Motor neuron (in vitro differentiated cells): Measurements from ENCODE around the gene ATRX. TPM values are rescaled to one million over a fixed set of nuclear protein-coding genes. Genes with fewer than 3 reads are reported as not detected.
"Not testable (repeated sequence)": the region's sequence is repeated elsewhere in the genome, so short reads cannot be mapped to it uniquely, and the experiment has no call there.

Experiments used
- ATAC-seq, 8 experiments: fragments of 200-7000 bp; cut with Tn5 transposase; replicated peaks in 6 of 8; 2 replicates each; pipeline ENCODE4 v1.8.0; 2021; ENCODE audit warnings: mild to moderate bottlenecking in 8 of 8, moderate library complexity in 8 of 8
- H3K27ac ChIP-seq, 2 donors: fragments of 250-450 bp; sonication (Bioruptor Pico); 2 replicates each; pipeline ENCODE4 v1.9.0; 2021; ENCODE audit warnings: antibody characterized with exemption in 2 of 2, mild to moderate bottlenecking in 2 of 2, moderate library complexity in 1 of 2
- H3K4me1 ChIP-seq, 2 donors: fragments of 250-450 bp; sonication (Bioruptor Pico); replicated peaks in 1 of 2; 2 replicates each; pipeline ENCODE4 v1.6.1; 2021; ENCODE audit warnings: antibody characterized with exemption in 2 of 2, mild to moderate bottlenecking in 2 of 2, moderate library complexity in 1 of 2
- H3K4me3 ChIP-seq, 5 donors: fragments of 250-450 bp; sonication (Bioruptor Pico); 2 replicates each; pipeline ENCODE4 v1.9.0; 2021; ENCODE audit warnings: antibody characterized with exemption in 5 of 5, mild to moderate bottlenecking in 5 of 5, moderate library complexity in 4 of 5
- WGBS, 10 experiments: fragments of 450-650 bp; shearing (Covaris generic); methylation state at CpG; one replicate each; pipeline ENCODE4 v1.0.0; 2022; 5-methylcytosine and 5-hydroxymethylcytosine counted together
- in situ Hi-C, 9 experiments: fragments of 400-800 bp; cut with MboI; loops; one replicate each; pipeline ENCODE4 v1.15.0; 2021; ENCODE audit warnings: low sequenced_read_pairs in 9 of 9, low pct_unique_long_range_greater_than_20kb in 2 of 9; ENCODE audit not compliant: unreplicated experiment in 9 of 9
- total RNA-seq, 8 experiments: library from RNA; unstranded; fragments of 300-600 nt; gene quantifications; 2 replicates each; pipeline versions ENCODE4 v1.2.3 to v1.2.4, GENCODE V29; 2022

The ATRX gene
- total RNA-seq, 8 experiments from 2014 or later = 44.7 to 140 (median 59.3) TPM

DNA sequence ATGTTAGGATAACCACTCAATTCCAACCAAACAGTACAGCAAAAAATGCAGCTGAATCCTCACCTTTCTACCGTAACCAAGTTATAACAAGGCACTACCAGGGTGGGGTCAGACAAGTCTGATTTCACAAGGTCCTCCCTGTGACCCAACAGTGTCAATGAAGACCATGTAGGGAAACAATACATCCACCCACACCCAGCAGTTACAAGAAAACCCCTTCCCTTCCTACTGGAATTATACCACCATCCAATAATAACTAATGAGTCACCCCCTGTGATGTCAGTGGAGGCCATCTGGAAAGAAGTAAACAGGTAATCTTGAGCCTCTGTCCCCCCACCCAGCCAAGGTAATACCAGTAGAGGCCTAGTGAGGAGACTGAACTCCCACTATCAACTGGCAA, 221.2 kb downstream of the ATRX start:
- 80 to 100% methylated on average over 1 of the region's 1 CpG; no CpG with 5 or more reads in 8 of the 10 experiments for WGBS, 10 experiments
- no peak overlapping the region for H3K4me3 ChIP-seq
- in situ Hi-C loops = no loop called here
- H3K27ac ChIP-seq = no peak overlapping the region
- no peaks in the 10 kb centered on the region for H3K4me1 ChIP-seq
- ATAC-seq = peak in 4 of 8 experiments; percentile 29 to 63 (median 52)

DNA sequence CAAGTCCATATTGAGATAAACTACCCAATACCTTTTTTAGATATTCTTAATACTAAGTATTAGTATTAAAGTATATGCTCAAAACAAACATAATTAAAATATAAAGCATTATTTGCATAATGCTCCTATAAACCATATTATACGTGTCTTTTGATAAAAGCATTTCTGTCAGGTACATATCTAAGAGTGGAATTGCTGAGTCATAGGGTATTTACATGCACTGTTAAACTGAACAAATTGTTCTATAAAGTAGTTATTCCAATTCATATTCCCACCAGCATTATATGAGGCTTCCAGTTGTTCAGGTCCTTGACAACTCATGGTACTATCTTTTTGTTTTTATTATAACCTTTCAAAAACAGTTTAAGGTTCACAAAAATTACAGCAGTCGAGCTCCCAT, 224.6 kb downstream of the ATRX start:
- in situ Hi-C loops = no loop called here
- Histone ChIP-seq H3K4me1 (no peaks in the 10 kb centered on the region), H3K27ac (no peak overlapping the region), H3K4me3 (no peak overlapping the region)
- ATAC-seq = no peak
- WGBS, 10 experiments = 34 to 100% (median 100%) methylated on average over 1 to 2 of the region's 2 CpGs; no CpG with 5 or more reads in 1 of the 10 experiments

DNA sequence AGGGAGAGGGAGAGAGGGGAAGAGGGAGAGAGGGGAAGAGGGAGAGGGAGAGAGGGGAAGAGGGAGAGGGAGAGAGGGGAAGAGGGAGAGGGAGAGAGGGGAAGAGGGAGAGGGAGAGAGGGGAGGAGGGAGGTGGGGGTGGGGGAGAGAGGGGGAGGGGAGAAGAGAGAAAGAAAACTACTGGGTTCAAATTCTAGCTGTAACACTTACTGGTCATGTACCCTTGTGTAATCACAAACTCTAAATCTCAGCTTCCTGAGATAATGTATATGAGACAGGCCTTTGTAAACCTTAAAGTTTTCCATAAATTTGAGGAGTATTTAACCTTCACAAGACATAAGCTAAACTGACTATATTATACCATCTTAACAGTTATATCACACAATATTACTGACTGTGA, 229.7 kb downstream of the ATRX start:
- in situ Hi-C loops = no loop called here
- no peak for ATAC-seq
- Histone ChIP-seq H3K27ac (no peak overlapping the region), H3K4me1 (no peaks in the 10 kb centered on the region), H3K4me3 (no peak overlapping the region)

DNA sequence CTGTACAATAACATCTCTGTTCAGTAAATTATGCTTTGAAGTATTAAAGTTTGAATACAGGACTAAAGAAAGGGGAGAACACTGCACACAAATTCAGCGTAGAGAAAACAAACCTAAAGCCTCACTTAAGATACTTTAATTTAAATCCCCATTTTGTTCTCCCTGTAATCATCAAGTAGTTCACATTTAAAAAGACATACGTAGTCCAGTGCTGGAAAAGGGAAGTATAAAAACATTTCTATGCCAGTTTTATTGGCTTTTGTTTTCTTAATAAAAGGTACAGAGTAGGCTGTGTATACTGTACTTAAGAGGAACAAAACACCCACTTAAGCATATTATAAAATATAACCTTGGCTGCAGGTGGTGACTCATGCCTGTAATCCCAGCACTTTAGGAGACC, 237.3 kb downstream of the ATRX start:
- Histone ChIP-seq H3K4me3 (no peak overlapping the region), H3K27ac (no peak overlapping the region), H3K4me1 (no peaks in the 10 kb centered on the region)
- ATAC-seq = no peak
- 60 to 100% (median 90%) methylated on average over 1 to 2 of the region's 2 CpGs; no CpG with 5 or more reads in 4 of the 10 experiments for WGBS, 10 experiments
- in situ Hi-C loops = no loop called here

DNA sequence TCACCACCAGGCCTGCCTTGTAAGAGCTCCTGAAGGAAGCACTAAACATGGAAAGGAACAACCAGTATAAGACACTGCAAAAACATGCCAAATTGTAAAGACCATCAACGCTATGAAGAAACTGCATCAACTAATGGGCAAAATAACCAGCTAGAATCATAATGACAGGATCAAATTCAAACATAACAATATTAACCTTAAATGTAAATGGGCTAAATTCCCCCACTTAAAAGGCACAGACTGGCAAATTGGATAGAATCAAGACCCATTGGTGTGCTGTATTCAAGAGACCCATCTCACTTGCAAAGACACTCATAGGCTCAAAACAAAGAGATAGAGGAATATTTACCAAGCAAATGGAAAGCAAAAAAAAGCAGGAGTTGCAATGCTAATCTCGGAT, 246.2 kb downstream of the ATRX start:
- ATAC-seq, H3K4me3 ChIP-seq, H3K27ac ChIP-seq, in situ Hi-C loops, H3K4me1 ChIP-seq: not testable (repeated sequence)
- WGBS, 10 experiments = 44 to 100% (median 79%) methylated on average over 1 to 2 of the region's 2 CpGs; no CpG with 5 or more reads in 5 of the 10 experiments

DNA sequence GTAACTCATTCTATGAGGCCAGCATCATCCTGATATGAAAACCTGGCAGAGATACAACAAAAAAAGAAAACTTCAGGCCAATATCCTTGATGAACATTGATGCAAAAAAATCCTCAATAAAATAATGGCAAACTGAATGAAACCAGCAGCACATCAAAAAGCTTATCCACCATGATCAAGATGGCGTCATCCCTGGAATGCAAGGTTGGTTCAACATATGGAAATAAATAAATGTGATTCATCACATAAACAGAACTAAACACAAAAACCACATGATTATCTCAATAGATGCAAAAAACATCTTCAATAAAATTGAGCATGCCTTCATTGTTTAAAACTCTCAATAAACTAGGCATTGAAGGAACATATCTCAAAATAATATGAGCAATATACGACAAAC, 254.8 kb downstream of the ATRX start:
- 48 to 100% (median 96%) methylated on average over 1 to 2 of the region's 2 CpGs; no CpG with 5 or more reads in 4 of the 10 experiments for WGBS, 10 experiments
- ATAC-seq, H3K27ac ChIP-seq, H3K4me3 ChIP-seq, H3K4me1 ChIP-seq, in situ Hi-C loops: not testable (repeated sequence)

DNA sequence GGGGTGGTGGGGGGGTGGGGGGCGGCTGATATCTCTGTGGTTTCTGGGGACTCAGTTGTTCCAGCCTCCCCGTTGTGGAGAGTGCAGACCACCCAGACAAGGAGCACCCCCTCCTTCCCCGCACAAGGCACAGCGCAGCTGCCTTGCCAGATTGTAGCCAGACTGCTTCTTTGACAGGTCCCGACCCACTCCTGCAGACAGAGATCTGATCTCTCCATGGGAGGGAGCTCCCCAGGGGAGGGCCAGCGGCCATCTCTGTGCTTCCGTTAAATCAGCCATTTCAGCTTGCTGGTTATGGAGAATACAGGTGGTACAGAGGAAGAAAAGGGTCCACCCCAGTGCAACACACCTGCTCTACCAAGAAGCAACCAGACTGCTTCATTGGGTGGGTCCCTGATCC, 258.0 kb downstream of the ATRX start:
- in situ Hi-C loops = no loop called here
- no peak overlapping the region for H3K4me3 ChIP-seq
- no CpG with 5 or more reads among the region's 7 CpGs for WGBS, 10 experiments
- H3K27ac ChIP-seq = no peak overlapping the region
- H3K4me1 ChIP-seq = peaks cover 0 to 2% of the 10 kb centered on the region in 2 donors
- no peak for ATAC-seq

DNA sequence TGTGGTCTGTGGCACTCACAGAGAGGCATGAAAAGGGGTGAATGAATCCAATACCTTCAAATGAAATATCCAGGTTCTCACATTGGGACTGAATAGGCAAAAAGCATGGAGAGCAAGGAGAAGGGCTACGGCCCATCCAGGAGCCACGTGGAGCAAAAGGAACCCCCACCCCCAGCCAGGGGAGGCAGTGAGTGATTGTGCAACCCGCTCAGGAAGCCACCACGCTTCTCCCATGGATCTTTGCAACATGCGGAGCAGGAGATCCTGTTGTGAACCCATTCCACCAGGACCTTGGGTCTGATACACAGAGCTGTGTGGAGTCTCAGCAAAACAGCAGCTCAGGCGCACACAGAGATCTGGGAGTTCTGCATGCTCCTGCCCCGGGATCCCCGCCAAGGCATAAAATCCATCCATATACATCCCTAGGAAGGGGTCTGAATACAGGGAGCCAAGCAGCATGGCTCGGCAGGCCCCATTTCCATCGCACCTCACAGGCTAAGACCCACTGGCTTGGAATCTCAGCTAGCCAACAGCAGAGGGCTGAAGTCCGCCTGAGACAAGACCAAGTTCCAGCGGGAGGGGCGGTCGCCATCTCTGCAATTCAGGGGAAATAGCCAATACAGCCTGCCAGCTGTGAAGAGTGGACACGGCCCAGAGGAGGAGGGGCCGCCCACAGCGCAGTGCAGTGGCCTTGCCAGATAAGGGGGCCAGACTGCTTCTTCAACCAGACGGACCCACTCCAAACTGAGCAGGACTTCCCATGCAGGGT, 258.6 kb downstream of the ATRX start:
- ATAC-seq = peak in 2 of 8 experiments; percentile 28 to 36
- 35 to 100% (median 72%) methylated on average over 1 to 3 of the region's 18 CpGs; no CpG with 5 or more reads in 7 of the 10 experiments for WGBS, 10 experiments
- in situ Hi-C loops = no loop called here
- Histone ChIP-seq H3K27ac (no peak overlapping the region), H3K4me1 (peaks cover 0 to 2% of the 10 kb centered on the region in 2 donors), H3K4me3 (no peak overlapping the region)

DNA sequence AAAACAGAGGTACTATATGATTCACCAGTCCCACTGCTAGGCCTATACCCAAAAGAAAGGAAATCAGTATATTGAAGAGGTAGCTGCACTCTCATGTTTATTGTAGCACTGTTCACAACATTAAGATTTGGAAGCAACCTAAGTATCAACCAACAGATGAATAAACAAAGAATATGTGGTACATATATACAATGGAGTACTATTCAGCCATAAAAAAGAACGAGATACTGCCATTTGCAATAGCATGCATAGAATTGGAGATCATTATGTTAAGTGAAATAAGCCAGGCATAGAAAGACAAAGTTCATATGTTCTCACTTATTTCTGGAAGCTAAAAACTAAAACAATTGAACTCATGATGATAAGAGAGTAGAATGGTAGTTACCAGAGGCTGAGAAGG, 266.3 kb downstream of the ATRX start:
- in situ Hi-C loops = no loop called here

DNA sequence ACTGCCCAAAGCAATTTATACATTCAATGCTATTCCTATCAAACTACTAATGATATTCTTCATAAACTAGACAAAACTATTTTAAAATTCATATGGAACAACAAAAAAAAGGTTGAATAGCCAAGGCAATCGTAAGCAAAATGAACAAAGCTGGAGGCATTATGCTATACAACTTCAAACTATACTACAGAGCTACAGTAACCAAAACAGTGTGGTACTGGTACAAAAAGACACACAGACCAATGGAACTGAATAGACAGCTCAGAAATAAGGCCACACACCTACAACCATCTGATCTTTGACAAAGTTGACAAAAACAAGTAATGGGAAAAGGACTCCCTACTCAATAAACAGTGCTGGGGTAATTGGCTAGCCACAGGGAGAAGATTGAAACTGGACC, 271.8 kb downstream of the ATRX start:
- Histone ChIP-seq H3K27ac (no peak overlapping the region), H3K4me3 (no peak overlapping the region), H3K4me1 (no peaks in the 10 kb centered on the region)
- 25 to 100% (median 79%) methylated on average over 1 of the region's 1 CpG; no CpG with 5 or more reads in 6 of the 10 experiments for WGBS, 10 experiments
- in situ Hi-C loops = no loop called here
- ATAC-seq = no peak

More for the DNA sequence above, 266.3 kb downstream of the ATRX start:
- no peak for ATAC-seq
- no peaks in the 10 kb centered on the region for H3K4me1 ChIP-seq
- no peak overlapping the region for H3K27ac ChIP-seq
- H3K4me3 ChIP-seq = no peak overlapping the region
- WGBS, 10 experiments = 50 to 100% (median 80%) methylated on average over 1 of the region's 1 CpG; no CpG with 5 or more reads in 5 of the 10 experiments

DNA sequence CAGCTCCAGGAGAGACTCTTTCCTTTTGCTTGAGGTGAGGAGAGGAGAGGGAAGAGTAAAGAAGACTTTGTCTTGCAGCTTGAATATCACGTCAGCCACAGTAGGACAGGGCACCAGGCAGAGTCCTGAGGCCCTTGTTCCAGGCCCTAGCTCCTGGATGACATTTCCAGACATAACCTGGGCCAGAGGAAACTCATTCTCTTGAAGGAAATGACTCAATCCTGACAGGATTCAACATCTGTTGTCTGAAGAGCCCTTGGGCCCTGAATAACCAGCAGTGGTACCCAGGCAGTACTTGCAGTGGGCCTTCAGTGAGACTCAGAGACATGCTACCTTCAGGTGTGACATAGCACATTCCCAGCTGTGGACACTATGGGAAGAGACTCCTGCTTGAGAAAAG, 276.0 kb downstream of the ATRX start:
- no peak for ATAC-seq
- H3K4me1 ChIP-seq = no peaks in the 10 kb centered on the region
- in situ Hi-C loops = no loop called here
- no peak overlapping the region for H3K27ac ChIP-seq
- H3K4me3 ChIP-seq = no peak overlapping the region
- WGBS, 10 experiments = 80% methylated on average over 1 of the region's 1 CpG; no CpG with 5 or more reads in 9 of the 10 experiments

DNA sequence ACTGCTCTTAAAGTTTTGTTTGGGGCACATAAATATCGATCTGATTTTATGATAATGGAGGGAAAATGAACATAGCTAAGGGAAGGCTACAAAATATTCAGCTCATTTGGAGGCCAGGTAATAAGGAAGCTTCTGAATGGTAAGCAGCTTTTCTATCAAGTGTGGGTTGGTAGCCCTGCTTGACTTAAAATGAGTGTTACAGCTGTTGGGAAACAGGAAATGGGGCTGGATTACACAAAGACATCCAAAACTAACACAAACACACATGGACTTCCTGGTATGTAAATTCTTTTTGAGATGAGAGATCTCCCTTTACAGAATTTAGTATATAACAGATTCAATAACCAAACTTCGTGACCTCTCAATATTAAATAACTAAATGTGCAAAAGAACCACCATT, 280.8 kb downstream of the ATRX start:
- in situ Hi-C loops = no loop called here
- WGBS, 10 experiments = 40 to 100% (median 95%) methylated on average over 1 to 2 of the region's 2 CpGs; no CpG with 5 or more reads in 4 of the 10 experiments
- H3K27ac ChIP-seq = no peak overlapping the region
- ATAC-seq = no peak
- H3K4me3 ChIP-seq = no peak overlapping the region
- no peaks in the 10 kb centered on the region for H3K4me1 ChIP-seq

DNA sequence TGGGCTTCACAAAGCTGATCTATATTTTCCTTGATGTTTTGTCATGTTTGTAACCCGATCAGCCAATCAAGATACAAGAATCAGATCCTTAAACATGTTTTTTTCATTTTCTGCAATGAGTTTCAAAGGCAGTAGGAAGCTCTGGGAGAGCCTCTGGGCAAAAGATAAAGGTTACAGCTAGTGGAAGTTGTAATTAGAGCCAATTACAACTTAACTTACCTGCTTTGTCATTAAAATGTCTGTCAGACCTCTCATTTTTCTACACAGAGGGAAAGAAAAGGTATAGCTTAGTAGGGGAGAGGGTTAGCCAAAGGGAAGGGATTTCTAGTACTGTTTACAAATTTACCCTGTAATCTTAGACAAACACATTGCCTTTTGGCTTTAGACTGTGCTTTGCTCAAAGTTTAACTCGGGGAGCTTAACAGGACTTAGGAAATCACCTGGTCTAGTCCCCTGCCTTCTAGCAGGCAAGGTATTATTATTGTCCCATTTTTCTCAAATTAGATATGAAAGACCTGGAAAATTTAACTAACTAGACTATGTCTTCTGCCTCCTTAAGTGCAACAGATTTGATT, 283.0 kb downstream of the ATRX start:
- H3K27ac ChIP-seq = no peak overlapping the region

More for the DNA sequence above, 283.0 kb downstream of the ATRX start:
- Histone ChIP-seq H3K4me1 (no peaks in the 10 kb centered on the region), H3K4me3 (no peak overlapping the region)
- in situ Hi-C loops = no loop called here
- WGBS, 10 experiments = 0 to 71% (median 0%) methylated on average over 1 to 2 of the region's 2 CpGs; no CpG with 5 or more reads in 5 of the 10 experiments
- no peak for ATAC-seq
